ENCODE measurements around the gene OVAAL.

Gene OVAAL

GRCh38 chr1:180521474-180522212, 37.1 kb upstream of the OVAAL start:
- DNase-seq (ENCODE audit: low spot score): no peak
- in situ Hi-C loops (cut with MboI; ENCODE audit: low sequenced_read_pairs, unreplicated experiment): no loop called here
- TF ChIP-seq CTCF (IDR thresholded peaks at IDR 0.05; ENCODE audit: borderline replicate concordance, control extremely low read depth, extremely low read depth, insufficient read depth, missing control alignments): no peak

DNA sequence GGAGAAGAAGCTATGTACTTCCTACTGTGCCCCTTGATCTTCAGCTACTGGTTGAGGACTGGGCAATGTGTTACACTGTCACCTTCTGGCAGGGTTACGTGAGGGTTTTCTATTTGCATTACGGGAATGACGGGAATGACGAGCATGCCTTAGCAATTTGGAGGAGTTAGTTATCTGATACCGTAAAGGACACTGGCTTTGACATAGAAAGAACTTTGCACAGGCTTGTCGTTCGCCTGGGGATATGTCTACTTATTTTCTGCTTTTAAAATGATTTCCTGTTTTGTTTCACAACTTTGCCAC, 36.6 kb upstream of the OVAAL start:
- in situ Hi-C loops (cut with MboI; ENCODE audit: low sequenced_read_pairs, unreplicated experiment): no loop called here
- TF ChIP-seq CTCF (IDR thresholded peaks at IDR 0.05; ENCODE audit: borderline replicate concordance, control extremely low read depth, extremely low read depth, insufficient read depth, missing control alignments): no peak

DNA sequence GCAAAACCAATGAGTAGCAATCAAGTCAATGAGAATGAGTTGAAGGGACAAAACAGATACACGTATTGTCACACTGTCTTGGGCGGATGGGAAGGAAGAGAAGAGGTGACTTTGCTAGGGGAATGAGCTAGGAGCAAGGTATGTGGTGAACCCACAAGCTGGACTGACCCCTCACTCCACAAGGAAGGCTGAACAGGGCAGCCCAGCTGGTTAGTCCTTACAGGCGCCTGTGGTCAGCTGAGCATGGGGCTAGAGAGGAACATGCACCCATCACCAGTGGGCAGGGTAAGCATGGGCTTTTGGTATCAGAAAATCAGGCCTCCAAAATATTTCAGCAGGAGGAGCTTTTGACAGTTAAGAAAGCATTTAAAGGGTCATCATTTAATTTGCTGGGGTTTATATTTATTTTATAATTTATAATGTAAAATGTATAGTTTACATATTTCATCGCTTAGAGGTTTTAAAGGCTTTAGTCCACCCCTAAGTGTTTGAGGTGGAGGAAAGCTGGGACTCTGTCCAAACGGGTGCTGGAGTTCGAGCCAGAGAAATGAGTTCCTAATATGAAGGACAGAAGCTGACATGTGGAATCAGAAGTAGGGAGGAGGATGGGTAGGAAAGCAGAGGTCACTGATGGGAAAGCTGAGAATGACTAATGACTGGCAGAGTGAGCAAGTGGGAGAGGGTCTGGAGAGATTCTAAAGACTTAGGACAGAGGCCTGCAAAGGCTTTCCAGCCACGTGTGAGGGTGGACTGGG, 34.4 kb upstream of the OVAAL start:
- TF ChIP-seq CTCF (IDR thresholded peaks at IDR 0.05; ENCODE audit: borderline replicate concordance, control extremely low read depth, extremely low read depth, insufficient read depth, missing control alignments): no peak
- in situ Hi-C loops (cut with MboI; ENCODE audit: low sequenced_read_pairs, unreplicated experiment): no loop called here
- DNase-seq (ENCODE audit: low spot score): no peak

More for the DNA sequence above, 36.6 kb upstream of the OVAAL start:
- DNase-seq (ENCODE audit: low spot score): no peak

GRCh38 chr1:180524915-180525714, 33.6 kb upstream of the OVAAL start:
- no peak for DNase-seq (ENCODE audit: low spot score)
- TF ChIP-seq CTCF (IDR thresholded peaks at IDR 0.05; ENCODE audit: borderline replicate concordance, control extremely low read depth, extremely low read depth, insufficient read depth, missing control alignments): no peak
- in situ Hi-C loops (cut with MboI; ENCODE audit: low sequenced_read_pairs, unreplicated experiment): no loop called here

- in situ Hi-C loops (cut with MboI; ENCODE audit: low sequenced_read_pairs, unreplicated experiment): no loop called here
- TF ChIP-seq CTCF (IDR thresholded peaks at IDR 0.05; ENCODE audit: borderline replicate concordance, control extremely low read depth, extremely low read depth, insufficient read depth, missing control alignments): no peak
- DNase-seq (ENCODE audit: low spot score): no peak
These were observed 33.1 kb upstream of the OVAAL start for GRCh38 chr1:180525715-180526039.

GRCh38 chr1:180527101-180527669, 31.6 kb upstream of the OVAAL start:
- TF ChIP-seq CTCF (IDR thresholded peaks at IDR 0.05; ENCODE audit: borderline replicate concordance, control extremely low read depth, extremely low read depth, insufficient read depth, missing control alignments): no peak
- DNase-seq (ENCODE audit: low spot score): no peak
- in situ Hi-C loops (cut with MboI; ENCODE audit: low sequenced_read_pairs, unreplicated experiment): no loop called here

All from GM13976 (cell line).